Stimulated activated CD8-positive, alpha-beta memory T cell treated with anti-CD3 and anti-CD28 coated beads, Interleukin-12 subunit alpha, Interleukin-12 subunit beta, amount 100 ng/mL, for 24 hours (primary cell): ENCODE results near the gene HLA-DQB2.
"Not testable (repeated sequence)": the region's sequence is repeated elsewhere in the genome, so short reads cannot be mapped to it uniquely, and the experiment has no call there.

ENCODE experiments used
- DNase-seq: peaks from one replicate; pipeline ENCODE4 v3.0.0-alpha.2; 2020; ENCODE audit errors: extremely low read depth

HLA-DQB2 gene

GRCh38 chr6:32745649-32746048 is 17.7 kb downstream of the HLA-DQB2 start:
- not testable (repeated sequence) for DNase-seq

- no peak for DNase-seq
Measured at GRCh38 chr6:32744776-32745175, 18.6 kb downstream of the HLA-DQB2 start.

- no peak for DNase-seq
Measured at GRCh38 chr6:32742374-32742773, 21.0 kb downstream of the HLA-DQB2 start.

- no peak for DNase-seq
Measured at GRCh38 chr6:32741031-32741960, 22.0 kb downstream of the HLA-DQB2 start, which contains the start of gene HLA-DQA2. Gene HLA-DQA2, plus strand, starts transcription at chr6:32741391. Its CDS starts 53 bp downstream, at chr6:32741444.

- DNase-seq: no peak
Measured at GRCh38 chr6:32738126-32738525, 25.2 kb downstream of the HLA-DQB2 start.

- DNase-seq: no peak
Measured at GRCh38 chr6:32718879-32719278, 44.5 kb downstream of the HLA-DQB2 start.

GRCh38 chr6:32716396-32716795 is 46.9 kb downstream of the HLA-DQB2 start:
- DNase-seq: no peak

- DNase-seq: no peak
Measured at GRCh38 chr6:32713241-32713640, 50.1 kb downstream of the HLA-DQB2 start.

- no peak for DNase-seq
Measured at GRCh38 chr6:32709625-32710024, 53.7 kb downstream of the HLA-DQB2 start.
